Medulla oblongata (tissue), 1 donor: Measurements from ENCODE around the gene DLG5.

Experiments
- DNase-seq: peaks from one replicate; pipeline ENCODE4 v3.0.0-alpha.2; 2015; ENCODE audit errors: extremely low spot score

Gene DLG5, protein sequence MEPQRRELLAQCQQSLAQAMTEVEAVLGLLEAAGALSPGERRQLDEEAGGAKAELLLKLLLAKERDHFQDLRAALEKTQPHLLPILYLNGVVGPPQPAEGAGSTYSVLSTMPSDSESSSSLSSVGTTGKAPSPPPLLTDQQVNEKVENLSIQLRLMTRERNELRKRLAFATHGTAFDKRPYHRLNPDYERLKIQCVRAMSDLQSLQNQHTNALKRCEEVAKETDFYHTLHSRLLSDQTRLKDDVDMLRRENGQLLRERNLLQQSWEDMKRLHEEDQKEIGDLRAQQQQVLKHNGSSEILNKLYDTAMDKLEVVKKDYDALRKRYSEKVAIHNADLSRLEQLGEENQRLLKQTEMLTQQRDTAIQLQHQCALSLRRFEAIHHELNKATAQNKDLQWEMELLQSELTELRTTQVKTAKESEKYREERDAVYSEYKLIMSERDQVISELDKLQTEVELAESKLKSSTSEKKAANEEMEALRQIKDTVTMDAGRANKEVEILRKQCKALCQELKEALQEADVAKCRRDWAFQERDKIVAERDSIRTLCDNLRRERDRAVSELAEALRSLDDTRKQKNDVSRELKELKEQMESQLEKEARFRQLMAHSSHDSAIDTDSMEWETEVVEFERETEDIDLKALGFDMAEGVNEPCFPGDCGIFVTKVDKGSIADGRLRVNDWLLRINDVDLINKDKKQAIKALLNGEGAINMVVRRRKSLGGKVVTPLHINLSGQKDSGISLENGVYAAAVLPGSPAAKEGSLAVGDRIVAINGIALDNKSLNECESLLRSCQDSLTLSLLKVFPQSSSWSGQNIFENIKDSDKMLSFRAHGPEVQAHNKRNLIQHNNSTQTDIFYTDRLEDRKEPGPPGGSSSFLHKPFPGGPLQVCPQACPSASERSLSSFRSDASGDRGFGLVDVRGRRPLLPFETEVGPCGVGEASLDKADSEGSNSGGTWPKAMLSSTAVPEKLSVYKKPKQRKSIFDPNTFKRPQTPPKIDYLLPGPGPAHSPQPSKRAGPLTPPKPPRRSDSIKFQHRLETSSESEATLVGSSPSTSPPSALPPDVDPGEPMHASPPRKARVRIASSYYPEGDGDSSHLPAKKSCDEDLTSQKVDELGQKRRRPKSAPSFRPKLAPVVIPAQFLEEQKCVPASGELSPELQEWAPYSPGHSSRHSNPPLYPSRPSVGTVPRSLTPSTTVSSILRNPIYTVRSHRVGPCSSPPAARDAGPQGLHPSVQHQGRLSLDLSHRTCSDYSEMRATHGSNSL (N-terminal part only)

DNA sequence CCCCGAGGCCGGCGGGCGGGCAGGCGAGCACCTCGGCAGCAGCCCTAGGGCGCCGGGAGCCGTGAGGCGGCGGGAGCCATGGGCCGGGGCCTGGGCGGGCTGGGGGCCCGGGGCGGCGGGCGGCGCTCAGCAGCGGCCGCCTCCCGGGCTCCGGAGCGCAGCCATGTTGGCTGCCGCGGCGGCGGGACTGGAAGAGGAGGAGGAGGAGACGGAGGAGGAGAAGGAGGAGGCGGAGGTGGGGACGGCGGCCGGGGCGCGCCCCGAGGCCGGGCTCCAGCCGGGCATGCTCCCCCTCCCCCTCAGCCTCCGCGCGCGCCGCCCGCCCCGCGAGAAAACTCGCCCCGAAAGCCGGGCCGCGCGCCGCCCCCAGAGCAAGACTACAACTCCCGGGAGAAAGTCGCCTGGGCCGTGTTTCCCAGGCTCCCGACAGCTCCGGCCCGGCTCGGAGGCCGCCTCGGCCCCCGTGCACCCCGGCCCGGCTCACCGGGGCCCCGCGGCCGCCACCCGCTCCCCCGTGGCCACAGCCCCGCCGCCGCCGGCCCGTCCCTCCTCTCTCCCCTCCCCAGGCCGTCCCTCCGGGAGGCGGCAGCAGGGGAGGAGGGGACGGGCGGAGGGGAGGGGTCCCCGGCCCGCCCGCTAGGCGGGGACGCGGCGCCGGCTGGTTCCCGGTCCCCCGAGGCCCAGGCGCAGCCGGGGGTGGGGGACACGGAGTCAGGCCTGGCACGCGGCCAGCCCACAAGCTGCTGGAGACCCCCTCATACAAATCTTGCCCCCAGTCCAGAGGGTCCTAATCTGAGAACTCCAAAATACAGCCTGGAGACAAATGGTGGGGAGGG, at the start of gene DLG5:
TSS of gene DLG5 (minus strand) at position 190 of the 836 bp plus-strand sequence. CDS start 235 bp downstream, outside the sequence.
- peak; percentile 52 for DNase-seq

DNA sequence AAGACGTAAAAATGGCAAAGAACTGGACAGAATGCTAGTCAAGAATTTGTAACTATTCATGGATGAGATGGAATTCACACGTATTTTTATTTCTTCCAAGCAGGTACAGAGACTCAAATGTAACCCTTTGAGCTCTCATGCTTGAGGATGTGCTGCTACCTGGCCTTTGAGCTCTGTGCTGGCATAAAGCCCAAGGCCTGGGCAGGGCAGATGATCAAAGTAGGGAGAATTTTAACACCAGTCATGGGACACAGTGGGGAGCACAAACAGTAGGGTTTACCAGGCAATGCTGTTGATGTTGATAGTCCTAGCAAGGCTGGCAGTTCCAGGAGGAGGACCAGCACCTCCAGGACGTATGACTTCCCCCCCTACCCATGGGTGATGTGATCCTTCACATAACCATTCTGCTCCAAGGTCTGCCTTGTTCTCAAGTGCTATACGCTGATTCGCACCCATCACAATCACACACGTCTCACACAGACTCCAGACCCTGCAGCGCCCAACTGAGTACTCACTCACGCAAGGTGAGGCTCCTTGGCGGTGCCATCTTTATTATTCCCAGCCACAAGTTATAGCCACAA, 48.6 kb upstream of the DLG5 start:
- no peak for DNase-seq

DNA sequence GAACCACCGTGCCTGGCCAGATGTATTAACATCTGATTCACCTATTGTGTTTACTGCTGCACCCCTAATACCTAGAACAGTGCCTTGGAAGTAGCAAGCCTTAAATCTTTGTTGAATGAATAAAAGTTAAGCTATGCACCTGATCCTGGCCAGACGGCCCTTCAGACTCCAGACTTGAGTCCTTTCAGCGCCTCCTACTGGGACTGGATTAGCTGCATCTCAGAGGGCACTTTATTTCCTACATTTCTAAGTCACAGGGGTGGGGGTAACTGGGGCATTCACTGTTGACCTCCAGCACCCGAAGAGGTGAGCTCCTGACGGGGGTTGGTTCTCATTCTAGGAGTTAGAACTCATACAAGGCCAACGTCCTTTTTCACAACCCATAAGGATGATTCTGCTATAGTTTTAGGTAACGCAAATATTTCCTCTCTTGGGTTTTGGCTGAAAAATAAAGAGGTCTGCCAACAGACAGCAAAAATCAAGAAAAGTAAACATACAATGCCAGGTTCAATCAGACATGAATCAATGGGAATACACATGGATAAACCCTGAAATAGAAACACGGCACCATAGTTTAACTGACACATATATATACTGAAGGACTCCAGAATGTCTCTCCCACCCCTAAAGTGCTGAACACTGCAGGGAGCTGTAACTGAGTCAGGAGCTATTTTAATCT, 48.0 kb upstream of the DLG5 start:
- no peak for DNase-seq

DNA sequence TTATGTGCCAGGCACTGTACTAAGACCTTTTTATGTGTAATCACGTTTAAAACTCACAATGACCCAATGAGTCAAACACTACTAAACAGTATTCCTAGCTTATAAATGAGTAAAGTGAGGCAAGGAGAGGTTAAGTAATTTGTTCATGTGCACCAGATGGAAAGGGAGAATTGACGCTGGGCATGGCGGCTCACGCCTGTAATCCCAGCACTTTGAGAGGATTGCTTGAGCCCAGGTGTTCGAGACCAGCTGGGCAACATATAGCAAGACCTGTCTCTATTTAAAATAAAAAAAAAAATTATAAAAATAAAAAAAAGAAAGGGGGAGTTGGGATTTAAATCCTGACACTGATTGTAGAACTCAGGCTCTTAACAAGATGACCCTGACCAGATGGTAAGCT, 46.7 kb upstream of the DLG5 start:
- DNase-seq = no peak

DNA sequence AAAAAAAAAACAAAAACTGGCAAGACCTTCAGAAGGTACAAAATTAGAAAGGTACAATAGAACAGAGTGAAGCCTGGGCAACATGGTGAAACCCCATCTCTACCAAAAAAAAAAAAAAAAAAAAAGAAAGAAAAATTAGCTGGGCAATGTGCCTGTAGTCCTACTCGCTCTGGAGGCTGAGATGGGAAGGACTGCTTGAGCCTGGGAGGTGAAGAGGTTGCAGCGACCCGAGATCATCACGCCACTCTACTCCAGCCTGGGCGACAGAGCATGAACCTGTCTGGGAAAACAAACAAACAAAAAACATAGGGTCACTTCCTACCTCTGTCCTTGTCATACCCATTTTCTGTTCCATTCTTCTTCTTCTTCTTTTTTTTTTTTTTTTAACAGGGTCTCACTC, 45.6 kb upstream of the DLG5 start:
- DNase-seq = no peak

DNA sequence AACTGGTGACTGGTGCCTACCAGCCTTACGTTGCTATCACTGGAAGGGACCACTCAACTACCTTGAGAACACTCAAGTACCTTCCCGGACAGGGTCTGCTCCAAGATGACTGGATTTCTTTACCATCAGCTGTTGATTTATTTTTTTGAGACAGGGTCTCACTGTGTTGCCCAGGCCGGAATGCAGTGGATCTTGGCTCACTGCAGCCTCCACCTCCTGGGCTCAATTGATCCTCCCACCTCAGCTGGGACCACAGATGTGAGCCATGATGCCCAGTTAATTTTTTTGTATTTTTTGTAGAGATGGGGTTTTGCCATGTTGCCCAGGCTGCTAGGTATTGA, 45.2 kb upstream of the DLG5 start:
- no peak for DNase-seq

DNA sequence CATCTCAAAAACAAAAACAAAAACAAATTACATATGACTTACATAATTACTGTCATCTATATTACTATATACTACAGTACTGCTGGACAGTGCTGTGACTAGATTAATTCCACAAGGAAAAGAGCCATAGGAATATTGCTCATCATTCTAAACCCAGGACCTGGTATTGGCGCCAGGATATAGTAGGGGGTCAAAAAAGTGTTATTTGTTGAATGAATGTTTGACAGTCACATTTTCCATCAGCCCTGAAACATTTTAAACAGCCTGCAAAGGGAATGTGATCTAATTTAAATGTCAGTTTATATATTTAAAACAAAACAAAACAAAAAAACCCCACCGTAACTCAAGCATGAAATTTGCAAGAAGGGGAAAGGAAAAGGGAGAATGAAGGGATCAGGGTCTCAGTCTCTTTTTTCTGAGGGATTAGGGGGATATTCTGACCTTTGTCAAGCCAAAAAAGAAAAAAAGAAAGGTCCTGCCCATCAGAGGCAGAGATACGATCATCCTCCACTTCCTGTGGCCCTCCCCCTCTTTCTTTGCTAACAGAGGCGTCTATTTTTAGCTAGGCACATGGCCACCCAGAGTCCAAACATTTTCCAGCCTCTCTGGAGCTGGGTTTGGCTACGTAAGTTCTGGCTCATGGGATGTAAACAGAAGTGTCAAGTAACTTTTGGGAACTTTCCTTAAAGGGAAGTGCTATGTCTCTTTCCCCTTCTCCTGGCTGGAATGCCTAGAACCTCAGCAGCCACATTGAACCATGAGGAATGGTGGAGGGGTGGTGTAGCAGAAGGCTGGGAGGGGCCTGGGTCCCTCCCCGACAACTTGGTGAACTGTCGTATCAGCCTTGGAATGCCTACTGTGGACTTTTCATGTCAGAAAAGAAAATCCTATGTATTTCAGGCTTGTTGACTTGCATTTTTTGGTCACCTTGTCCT, 44.6 kb upstream of the DLG5 start:
- no peak for DNase-seq

DNA sequence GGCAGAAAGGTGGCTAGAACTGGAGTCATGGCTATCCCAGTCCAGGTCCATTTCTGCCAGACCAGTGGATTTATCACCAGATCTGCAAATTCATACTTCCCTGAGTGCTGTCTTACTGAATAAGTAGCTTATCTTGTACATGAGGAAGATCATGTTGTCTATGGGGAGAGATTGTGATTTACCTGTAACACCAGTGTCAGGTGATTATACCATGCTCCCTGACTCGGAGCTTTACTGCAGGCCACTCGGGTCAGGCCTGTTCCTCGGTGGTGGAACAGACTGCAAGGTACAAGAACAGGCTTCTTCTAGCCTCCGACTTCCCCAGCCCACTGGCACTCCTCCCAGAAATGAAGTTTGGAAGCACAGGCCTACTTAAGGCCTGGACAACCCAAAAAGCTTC, 42.6 kb upstream of the DLG5 start:
- no peak for DNase-seq

DNA sequence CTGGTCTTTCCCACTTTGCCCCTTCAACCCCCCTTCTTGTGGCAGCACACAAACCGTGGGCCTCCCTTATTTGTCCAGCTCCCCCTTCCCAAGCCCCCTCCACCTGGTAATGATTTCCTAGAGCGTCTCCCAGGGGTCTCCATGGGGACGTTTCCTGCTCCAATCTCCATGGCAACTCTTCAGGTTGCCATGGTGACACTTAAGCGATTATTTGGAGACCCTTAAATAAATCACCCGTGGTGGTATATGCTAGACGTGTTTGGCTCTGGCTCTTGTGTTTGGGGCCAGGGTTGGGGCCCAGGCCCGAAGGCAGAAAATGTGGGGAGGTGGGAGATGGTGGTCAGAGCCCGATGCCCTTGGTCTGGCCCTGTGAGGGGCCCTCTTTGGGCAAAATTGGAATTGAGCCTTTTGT, 41.1 kb upstream of the DLG5 start:
- DNase-seq = no peak

DNA sequence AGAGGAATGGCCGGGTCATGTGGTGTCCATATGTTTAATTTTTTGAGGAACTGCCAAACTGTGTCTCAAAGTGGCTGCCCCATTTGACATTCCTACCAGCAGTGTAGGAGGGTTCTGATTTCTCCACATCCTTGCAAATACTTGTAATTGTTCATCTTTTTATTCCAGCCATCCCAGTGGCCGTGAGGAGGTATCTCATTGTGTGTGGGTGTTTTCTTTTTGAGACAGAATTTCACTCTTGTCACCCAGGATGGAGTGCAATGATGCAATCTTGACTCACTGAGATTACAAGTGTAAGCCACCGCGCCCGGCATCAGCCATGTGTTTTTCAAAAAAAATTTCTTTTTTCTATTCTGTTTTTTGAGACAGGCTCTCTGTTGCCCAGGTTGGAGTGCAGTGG, 38.7 kb upstream of the DLG5 start:
- DNase-seq = no peak

DNA sequence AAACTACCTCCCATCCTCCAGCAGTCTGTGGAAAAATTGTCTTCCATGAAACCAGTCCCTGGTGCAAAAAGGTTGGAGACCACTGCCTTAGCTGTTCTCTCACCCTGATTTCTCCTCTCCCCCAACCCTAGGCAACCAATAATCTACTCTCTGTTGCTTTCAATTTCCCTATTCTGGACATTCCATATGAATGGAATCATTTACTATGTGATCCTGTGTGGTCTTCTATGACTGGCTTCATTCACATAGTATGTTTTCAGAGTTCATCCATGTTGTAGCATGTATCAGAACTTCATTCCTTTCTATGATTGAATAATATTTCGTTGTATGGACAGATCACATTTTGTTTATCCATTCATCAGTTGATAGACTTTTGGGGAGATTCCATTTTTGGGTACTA, 38.3 kb upstream of the DLG5 start:
- no peak for DNase-seq

DNA sequence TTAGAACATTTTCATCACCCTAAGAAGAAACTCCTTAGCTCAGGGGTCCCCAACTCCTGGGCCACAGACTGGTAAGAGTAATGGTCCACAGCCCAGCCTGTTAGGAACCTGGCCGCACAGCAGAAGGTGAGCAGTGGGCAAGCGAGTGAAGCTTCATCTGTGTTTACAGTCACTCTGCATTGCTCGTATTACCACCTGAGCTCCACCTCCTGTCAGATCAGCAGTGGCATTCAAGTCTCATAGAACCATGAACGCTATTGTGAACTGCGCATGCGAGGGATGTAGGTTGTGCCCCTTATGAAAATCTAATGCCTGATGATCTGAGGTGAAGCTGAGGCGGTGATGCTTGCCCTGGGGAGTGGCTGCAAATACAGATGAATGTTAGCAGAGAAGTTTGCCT, 37.3 kb upstream of the DLG5 start:
- no peak for DNase-seq

DNA sequence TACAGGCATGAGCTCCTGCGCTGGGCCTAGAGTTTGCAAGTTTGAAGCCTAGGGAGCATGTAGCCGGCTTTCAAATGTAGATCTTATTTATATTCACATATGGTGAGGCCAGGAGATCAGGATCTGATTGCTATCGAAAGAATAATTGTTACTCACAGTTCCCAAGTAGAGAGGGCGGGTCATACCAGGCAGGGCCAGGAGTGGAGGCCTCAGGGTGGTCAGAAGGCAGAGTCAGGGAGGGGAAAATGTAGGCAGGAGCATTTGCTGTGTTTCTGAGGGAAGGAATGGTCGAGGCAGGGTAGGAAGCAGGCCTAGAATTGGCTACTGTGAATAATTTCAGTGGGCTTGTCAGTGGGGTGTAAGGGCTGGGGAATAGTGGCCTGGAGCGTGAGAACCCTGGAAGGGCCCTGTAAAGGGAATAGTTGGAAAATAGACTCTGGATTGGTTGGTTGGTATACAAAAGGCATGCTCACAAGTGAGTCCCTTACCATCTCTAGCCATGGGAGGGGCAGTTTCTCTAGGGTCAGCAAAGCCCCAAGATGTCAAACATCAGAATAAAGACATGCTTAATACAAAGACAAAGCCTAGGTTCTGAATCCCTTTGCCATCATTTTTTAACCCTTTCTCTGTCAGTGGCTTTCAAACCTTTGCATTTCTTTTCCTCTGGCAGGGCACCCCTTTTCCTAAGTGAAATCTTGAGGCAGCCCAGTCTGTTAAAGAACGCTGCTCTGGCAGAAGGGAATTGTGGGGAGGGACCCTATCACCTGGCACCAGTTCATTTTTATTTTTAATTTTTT, 36.0 kb upstream of the DLG5 start:
- no peak for DNase-seq

DNA sequence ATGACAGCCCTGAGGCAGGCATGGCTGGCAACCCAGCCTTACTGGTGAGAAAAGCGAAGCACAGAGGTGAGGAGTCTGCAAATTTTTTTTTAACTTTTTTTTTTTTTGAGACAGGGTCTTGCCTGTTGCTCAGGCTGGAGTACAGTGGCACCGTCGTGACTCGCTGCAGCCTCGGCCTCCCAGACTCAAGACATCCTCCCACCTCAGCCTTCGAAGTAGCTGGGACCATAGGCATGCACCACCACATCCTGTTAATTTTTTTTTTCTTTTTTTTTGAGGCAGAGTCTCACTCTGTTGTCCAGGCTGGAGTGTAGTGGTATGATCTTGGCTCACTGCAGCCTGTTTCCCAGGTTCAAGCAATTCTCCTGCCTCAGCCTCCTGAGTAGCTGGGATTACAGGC, 35.1 kb upstream of the DLG5 start:
- no peak for DNase-seq

DNA sequence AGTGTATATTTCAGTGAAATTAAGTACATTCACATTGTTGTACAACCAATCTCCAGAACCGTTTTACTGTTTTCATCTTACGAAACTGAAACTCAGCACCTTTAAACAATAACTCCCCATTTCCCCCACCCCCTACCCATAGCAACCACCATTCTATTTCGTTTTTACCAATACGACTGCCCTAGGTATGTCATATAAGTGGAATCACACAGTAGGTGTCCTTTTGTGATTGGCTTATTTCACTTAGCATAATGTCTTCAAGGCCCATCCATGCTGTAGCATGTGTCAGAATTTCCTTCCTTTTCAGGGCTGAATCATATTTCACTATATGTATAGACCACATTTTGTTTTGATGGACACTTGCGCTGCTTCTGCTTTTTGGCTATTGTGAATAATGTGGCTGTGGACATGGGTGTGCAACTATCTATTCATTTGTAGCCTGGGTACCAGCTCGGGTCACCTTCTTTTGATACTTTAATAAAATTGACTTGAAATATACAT, 34.3 kb upstream of the DLG5 start:
- no peak for DNase-seq

DNA sequence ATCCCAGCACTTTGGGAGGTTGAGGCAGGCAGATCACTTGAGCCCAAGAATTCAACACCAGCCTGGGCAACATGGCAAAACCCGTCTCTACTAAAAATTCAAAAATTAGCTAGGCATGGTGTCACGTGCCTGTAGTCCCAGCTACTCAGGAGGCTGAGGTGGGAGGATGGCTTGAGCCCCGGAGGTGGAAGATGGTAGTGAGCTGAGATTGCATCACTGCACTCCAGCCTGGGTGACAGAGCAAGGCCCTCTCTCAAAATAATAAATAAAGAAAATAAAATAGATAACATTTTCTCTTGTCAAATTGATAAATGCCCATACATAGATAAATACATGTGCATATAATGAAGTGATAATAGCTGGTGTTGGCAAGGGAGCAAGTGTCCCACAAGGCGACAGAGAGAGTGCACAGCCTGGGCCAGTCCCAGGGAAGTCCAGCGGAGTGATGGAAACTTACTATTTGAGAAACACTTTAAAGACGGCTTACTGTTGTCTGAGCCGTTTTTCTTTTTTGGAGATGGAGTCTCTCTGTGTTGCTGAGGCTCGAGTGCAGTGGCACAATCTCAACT, 33.4 kb upstream of the DLG5 start:
- no peak for DNase-seq

DNA sequence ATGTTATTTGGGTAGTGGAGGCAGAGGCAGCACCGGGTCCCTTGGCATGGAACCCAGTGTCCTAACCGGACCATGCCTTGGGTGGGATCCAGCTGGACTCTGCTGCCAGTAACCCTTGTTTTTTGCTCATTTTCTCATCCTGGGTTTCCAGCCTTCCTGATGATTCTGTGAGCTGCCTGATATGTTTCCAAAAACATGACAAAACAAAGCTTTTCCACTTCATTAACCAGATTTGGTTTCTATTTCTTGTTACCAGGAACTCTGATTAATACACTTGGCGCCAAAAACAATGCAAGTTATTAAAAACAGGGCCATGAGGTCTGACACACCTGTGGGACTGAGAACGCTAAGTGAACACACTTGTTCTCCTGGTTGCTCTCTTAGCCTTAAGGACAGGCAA, 32.8 kb upstream of the DLG5 start:
- DNase-seq = no peak

DNA sequence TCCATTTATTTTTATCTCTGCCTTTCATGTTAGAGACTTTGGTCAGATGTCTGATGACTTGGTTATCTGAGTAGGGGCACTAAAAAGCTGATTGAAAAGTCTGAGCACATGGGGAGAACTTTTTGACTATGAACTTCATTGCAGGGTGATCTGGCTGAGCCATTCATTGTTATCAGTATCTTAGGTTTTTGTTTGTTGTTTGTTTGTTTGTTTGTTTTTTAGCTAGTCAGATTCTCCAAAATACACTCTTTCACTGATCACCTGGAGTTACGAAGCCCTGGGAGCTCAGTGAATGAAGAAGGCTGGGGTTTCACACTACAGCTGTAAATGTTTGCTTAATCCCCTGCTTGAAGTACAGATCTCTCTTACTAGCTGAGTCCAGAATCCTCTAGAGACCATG, 28.6 kb upstream of the DLG5 start:
- DNase-seq = no peak
